GM19395 (cell line): ENCODE results near the gene TANC1.
"Not testable (repeated sequence)": the region's sequence is repeated elsewhere in the genome, so short reads cannot be mapped to it uniquely, and the experiment has no call there.

Experiments used
- ATAC-seq: cut with Tn5 transposase; IDR thresholded peaks from one replicate; pipeline ENCODE4 v1.9.1; 2021; ENCODE audit warnings: mild to moderate bottlenecking, moderate library complexity; ENCODE audit not compliant: unreplicated experiment

TANC1 gene

DNA sequence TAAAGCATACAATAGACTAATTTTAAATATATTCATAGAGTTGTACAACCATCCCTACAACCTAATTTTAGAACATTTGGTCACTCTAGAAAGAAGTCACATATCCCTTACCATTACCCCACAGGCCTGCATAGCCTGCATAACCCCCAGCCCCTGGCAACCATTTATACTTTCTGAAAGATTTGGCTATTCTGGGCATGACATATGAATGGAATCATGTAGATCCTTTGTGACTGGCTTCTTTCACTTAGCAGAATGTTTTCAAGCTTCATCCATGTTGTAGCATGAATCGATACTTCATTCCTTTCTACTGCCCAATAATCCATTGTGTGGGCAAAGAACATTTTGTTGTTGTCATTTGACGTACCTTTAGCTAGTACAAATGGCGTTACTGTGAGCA lies 166.5 kb downstream of the TANC1 start:
- no peak for ATAC-seq

- no peak for ATAC-seq
Measured at GRCh38 chr2:159136391-159136790, 168.0 kb downstream of the TANC1 start.

DNA sequence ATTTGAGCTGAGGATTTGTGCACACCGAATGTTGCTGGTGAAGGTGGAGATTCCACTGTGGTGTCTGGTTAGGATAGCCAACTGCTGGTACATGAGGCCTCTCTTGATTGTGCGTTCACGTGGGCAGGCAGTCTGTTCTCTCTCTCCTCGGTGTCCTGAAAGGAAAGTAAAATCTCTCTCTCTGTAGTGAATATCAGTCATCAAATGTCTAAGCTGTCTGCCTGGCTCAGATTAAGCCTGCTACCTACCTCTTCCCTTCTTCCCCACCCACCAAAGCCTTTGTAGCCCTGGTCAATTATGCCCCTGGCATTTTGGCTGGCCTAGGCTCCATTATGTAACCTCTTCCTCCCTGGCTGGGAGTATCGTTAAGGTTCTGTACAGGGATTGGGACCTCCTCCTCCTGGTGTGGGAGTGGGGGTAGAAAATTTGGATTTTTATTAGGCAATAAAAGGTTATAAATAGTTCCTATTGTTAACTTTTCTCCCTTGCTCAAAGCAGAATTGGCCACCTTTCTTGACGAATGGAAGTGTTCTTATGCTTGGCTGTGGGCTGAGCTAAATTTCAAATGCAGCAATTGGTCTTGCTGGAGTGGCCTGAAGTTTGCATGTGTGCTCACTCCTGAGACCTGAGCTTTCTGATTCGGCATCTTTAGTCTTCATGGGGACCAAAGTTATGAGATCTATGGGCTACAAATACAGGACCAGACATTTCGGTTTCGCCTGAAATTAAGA lies 169.2 kb downstream of the TANC1 start:
- no peak for ATAC-seq

DNA sequence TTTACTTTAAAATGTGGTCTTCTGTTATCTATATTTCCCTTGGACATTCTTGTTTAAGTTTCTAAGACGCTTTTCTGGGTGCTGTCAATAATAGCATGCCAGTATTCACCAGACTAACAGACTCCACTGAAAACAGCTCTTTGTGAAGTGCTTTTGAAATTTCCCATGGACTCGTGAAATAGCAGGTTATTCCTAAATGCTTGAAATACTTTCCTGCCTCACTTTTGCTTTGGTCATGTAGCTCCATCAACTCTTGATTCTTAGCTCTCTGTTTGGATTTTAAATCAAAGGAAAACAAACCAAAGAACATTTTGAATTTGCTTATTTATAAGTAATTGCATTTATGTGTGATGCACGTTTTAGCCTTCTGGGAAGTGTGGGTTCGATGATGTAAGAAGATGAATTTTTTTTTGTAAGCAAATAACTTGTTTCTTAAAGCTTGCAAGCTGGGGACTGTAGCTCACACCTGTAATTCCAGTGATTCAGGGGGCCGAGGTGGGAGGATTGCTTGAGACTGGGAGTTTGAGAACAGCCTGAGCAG lies 170.3 kb downstream of the TANC1 start:
- ATAC-seq: no peak

DNA sequence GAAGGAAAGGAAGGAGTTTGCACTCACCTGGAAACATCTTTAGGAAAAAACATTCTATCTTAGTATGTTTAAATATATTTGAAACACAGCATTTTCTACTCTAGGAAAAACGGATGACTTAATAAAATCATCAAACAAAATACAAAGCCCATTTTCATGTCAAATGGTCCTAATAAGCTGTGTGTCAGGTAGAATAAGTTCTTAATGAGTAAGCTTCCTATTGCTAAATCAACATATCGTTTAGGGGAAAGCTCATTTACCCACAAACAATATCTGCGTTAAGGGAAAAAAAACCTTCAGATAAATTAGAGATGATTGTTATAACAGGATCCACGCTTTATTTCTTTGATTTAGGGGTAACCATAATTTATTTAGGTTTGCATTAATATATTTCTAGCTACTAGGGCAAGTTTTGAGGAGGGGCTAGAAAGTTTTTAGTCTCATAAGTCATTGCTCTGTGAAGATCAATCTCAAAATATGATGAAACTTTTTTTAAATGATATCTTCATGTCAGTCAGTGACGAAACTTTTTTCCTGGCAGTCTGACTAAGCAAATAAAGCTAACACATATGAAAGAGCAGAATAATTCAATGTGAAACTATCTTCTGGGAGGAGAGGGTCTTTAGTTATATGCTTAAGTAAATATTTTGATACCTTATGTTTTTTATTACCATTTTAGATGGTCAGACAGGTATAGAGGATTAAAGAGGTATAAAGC lies 170.9 kb downstream of the TANC1 start:
- no peak for ATAC-seq

DNA sequence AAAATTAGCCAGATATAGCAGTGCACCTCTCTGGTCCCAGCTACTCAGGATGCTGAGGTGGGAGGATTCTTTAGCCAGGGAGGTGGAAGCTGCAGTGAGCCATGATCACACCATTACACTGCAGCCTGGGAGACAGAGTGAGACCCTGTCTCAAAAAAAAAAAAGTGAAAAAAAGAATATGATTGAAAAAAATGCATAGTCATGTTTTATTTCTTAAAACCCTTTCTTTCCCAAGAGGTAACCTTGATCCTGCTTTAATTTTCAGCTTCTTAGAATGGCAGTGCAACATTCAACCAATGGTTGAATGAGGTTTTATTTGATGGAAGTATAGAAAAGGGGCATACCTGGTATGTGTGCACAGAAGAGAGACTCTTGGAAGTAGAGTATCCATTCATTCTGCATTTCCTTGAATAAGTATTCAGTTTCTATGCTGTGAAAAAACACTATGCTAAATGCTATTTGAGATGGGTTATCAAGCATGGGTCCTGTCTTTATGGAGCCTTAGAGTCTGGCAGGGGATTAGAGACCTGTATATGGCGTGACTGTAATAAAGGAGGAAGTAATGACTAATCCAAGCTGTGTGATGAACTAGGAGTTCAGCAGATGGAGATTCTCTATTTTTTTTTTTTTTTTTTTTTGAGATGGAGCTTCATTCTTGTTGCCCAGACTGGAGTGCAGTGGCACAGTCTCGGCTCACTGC lies 171.8 kb downstream of the TANC1 start:
- no peak for ATAC-seq

- ATAC-seq: not testable (repeated sequence)
Measured at GRCh38 chr2:159140821-159141220, 172.4 kb downstream of the TANC1 start.

DNA sequence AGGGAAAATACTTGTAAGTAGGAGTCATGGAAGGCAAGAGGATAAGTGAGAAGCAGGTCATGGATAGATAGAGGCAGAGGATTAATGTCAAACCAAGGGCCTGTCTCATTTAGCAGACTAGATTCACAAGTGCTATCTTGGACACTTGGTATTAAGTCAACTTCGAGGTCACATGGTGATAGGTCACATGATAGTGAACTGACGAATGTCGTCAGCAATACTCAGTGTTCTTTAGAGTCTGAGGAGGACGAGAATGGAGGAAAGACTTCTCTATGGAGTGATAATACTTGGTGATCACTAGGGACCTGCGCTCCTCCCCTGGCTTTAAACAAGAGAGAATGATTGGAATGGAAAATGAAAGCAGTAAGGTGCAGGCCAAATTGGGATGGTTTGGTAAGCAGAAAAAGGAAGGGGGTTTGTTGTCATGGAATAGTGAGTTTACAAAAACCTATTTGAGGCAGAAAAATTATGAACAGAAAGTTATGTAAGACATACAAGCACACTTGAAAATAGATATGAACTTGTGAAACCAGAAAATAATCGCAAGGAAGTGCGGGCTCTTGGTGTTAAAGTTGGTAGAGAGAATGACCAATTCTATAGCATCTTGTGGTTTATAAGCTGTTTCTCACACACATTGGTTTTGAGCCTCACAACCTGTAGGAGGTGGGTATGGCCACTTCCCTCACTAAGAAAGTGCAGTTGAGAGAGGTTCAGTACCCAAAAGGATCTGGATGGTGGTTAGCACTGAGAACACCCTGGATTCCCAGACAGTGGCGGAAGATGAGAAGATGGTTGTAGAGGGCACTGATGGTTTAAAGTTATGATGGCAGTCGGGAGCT lies 176.6 kb downstream of the TANC1 start:
- ATAC-seq: peak; percentile 73

DNA sequence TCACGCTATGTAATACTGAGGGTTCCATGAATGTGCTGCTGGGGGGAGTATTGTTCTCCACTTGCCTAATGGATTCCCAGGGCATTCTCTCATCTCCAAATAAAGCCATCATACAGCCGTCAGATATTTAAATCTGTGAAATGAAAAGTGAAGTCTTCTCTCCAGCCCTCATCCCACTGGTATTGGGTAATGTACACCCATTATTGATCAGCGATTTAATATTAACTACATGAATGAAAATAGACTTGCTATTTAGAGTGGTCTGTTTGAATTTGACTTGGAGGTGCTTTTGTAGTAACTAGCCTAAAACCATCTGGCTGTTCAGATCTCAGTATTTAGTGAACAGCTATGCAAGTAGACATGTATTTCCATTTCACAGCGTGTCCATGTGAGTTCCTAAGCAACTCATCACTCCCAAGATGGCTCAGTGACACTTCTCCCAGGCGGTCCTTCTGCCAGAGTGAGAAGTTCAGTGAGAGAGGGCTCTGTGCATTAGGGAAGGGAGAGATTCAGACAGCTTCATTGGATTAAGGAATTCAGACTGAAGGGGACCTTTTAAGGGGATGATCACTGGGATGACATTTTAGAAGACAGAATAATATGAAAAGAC lies 177.4 kb downstream of the TANC1 start:
- no peak for ATAC-seq

DNA sequence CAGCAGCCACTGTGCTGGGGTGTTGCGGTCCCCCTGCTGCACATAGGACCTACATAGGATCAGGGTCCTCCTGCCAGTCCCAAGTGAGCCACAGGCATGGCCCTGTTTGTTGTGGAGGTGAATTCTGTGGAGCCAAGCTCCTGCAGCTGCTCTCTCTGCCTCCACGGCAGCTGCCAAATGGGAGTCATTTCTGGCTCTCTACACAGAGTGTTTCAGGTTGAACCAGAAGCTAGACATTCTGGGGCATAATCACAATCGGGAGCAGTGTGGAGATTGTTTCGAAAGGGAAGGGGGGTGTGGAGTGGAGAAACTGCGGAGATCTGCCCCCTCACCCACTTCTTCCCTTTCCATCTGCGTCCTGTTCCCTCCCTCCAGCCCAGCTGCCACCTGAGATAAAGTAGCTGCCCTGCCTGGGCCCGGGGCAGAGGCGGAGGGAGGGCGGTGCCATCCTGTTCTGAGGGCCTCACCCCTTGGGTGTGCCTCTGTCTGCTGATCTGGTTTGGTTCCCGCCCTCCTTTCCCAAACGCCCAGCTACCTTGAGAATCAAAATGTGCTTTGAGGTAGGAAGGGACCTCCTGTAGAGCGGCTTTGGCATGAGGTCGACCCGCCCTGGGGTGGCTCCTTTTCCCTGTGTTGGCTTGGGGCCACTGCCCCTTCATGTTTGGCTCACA lies 178.7 kb downstream of the TANC1 start:
- no peak for ATAC-seq

DNA sequence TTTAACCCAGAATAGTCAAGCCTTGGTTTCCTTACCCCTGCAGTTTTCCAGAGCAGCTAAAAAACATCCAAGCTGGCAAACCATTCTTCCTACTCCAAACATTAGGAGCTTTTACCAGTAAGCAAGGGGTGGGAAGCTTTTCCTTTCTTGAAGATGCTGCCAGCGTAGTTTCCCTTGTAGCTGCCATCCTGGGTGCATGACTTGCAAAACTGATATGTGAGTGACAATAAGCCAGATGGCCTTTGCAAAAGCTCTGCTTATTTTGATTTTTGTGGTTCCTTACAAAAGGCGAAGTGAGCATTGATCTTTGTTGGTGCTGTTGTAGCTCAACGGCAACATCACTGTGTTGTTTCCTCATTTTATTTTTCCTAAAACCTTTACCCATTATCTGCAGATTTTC lies 179.2 kb downstream of the TANC1 start:
- no peak for ATAC-seq

GRCh38 chr2:159148901-159149300 lies 180.5 kb downstream of the TANC1 start:
- no peak for ATAC-seq

GRCh38 chr2:159149747-159150146 lies 181.3 kb downstream of the TANC1 start:
- ATAC-seq: no peak

DNA sequence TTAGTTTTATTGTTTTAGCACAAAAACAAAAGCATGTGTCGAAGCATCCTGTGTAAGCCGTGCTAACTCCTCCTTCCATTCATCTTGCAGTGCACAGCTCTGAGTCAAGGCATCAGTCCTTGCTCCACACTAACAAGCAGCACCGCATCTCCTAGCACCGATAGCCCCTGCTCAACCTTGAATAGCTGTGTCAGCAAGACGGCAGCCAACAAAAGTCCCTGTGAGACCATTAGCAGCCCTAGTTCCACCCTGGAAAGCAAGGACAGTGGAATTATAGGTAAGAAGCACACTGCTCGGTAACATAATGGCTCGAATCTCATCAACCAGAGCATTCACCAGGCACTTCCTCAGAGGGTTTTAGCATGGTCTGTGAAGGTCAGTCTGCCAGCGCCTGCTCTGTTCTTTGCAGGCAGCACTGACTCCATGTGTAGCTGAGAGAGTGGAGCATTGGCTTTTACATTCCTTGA lies 181.9 kb downstream of the TANC1 start:
- no peak for ATAC-seq

- no peak for ATAC-seq
Measured at GRCh38 chr2:159151198-159152127, 183.0 kb downstream of the TANC1 start.

GRCh38 chr2:159152128-159152778 lies 183.8 kb downstream of the TANC1 start:
- ATAC-seq: no peak

DNA sequence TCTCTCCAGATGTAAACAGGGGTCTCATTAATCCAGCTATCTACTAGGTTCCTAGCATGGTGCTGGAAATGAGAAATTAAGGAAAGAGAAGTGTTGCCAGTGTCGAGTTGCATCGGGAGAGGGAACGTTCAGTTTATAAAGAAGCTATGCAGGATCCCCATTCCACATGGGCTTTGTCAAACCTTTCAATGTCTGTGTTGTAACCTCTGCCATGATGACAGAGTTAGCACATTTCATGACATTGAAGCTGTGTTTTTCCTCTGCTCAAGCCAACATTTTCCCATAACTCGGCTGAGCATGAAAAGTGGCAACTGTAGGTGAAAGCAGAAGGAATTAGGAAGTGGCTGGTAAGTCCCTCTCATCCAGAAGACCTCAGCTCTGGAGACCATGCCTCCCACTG lies 184.6 kb downstream of the TANC1 start:
- ATAC-seq: no peak

DNA sequence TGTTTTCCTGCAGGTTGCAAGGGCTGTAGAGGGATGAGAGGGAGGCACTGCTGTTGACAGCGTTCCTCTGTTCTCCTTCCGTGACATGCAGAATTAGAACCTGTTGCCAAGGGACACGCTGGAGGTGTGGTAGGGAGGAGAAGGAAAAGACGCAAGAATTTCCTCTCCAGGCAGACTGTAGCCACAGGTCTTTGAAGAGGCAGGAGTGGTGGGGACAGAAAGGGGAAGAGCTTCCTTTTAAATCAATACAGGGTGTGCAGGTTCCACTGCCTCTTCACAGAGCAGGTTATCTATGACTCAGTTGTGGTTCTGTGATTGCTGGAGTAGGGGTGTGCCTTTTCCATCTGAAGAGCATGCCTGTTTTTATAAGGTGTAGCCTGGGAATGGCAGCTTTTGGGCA lies 185.0 kb downstream of the TANC1 start:
- no peak for ATAC-seq
